Measurements from ENCODE around the gene PMEPA1. TPM values are rescaled to one million over a fixed set of nuclear protein-coding genes. Genes with fewer than 3 reads are reported as not detected.

PMEPA1 gene
- total and polyA plus RNA-seq, 7 donors: 3.6 to 23.3 (median 6.5) TPM

DNA sequence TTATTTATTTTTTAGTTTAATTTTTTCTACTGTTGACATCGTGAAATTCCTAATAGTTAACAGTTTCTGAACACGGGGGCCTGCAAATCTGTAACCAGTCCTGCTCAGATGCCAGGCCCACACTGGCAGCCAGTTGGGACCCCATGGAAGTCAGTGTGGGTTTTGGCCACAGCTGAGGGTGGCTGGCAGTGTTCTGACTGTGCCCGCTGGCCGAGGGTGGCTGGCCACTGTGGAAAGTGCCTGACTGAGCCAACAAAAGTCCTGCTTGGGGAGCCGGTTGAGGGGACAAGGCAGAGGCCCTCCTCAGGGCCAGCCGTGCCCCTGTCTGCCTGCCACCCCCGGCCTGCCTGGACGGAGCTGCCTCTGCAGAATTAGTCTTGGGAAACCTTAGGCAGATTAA lies 4.1 kb upstream of the PMEPA1 start:
- Histone ChIP-seq H3K9me3 (no peaks in the 10 kb centered on the region), H3K4me1 (peaks cover 0 to 59% (median 35%) of the 10 kb centered on the region in 4 donors), H3K4me3 (no peak overlapping the region), H3K27me3 (no peaks in the 10 kb centered on the region), H3K36me3 (no peaks in the 10 kb centered on the region), H3K27ac (peak overlapping the region; percentile 65 to 93 (median 74))
- TF ChIP-seq EP300 (IDR thresholded peaks at IDR 0.05): no peak
- no peak for TF ChIP-seq POLR2AphosphoS5 (IDR thresholded peaks at IDR 0.05)
- TF ChIP-seq, protein P1, sequence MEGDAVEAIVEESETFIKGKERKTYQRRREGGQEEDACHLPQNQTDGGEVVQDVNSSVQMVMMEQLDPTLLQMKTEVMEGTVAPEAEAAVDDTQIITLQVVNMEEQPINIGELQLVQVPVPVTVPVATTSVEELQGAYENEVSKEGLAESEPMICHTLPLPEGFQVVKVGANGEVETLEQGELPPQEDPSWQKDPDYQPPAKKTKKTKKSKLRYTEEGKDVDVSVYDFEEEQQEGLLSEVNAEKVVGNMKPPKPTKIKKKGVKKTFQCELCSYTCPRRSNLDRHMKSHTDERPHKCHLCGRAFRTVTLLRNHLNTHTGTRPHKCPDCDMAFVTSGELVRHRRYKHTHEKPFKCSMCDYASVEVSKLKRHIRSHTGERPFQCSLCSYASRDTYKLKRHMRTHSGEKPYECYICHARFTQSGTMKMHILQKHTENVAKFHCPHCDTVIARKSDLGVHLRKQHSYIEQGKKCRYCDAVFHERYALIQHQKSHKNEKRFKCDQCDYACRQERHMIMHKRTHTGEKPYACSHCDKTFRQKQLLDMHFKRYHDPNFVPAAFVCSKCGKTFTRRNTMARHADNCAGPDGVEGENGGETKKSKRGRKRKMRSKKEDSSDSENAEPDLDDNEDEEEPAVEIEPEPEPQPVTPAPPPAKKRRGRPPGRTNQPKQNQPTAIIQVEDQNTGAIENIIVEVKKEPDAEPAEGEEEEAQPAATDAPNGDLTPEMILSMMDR (IDR thresholded peaks at IDR 0.05): no peak
- TF ChIP-seq POLR2A (IDR thresholded peaks at IDR 0.05): no peak
- DNase-seq: no peak
- 89 to 90% methylated on average over 8 of the region's 8 CpGs for WGBS, 2 donors
- intact Hi-C loops (cut with DNase I): loop anchor here (10.0 kb wide), 1 partner anchor 329 kb away; no protein-coding TSS in a partner anchor

DNA sequence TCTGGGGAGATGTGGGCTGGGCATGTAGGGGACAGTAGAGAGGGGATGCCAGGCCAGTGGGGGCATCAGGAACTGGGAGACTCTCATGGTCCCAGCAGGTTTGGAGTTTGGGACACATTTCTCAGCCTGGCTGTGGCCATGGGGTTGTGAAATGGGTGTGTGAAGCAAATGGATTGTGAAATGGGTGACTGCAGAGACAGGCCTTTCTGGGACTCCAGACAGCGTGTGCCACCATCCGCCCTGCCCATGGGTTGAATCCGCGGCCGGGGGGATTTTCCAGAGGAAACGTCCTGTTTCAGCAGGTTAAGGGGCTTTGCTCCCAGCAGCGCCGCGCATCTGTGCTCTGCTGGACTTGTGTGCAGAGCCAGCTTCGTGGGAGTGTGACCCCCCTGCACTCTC lies 3.7 kb upstream of the PMEPA1 start:
- Histone ChIP-seq H3K36me3 (no peaks in the 10 kb centered on the region), H3K4me3 (no peak overlapping the region), H3K27me3 (no peaks in the 10 kb centered on the region), H3K4me1 (peaks cover 0 to 59% (median 38%) of the 10 kb centered on the region in 4 donors), H3K27ac (peak overlapping the region; percentile 73 to 93 (median 79)), H3K9me3 (no peaks in the 10 kb centered on the region)
- TF ChIP-seq, protein P1 (IDR thresholded peaks at IDR 0.05): no peak
- peak in 1 of 4 donors; percentile 19 for TF ChIP-seq POLR2AphosphoS5 (IDR thresholded peaks at IDR 0.05)
- intact Hi-C loops (cut with DNase I): loop anchor here (10.0 kb wide), 1 partner anchor 329 kb away; no protein-coding TSS in a partner anchor
- whole genome bisulfite sequencing, 2 donors: 84 to 93% methylated on average over 10 of the region's 10 CpGs
- no peak for DNase-seq

- 69 to 79% methylated on average over 5 of the region's 5 CpGs for WGBS, 2 donors
- Histone ChIP-seq H3K4me3 (no peak overlapping the region), H3K27ac (peak overlapping the region; percentile 39 to 93 (median 79)), H3K36me3 (no peaks in the 10 kb centered on the region), H3K9me3 (no peaks in the 10 kb centered on the region), H3K4me1 (peaks cover 0 to 62% (median 43%) of the 10 kb centered on the region in 4 donors), H3K27me3 (no peaks in the 10 kb centered on the region)
- intact Hi-C loops (cut with DNase I): loop anchor here (10.0 kb wide), 1 partner anchor 328 kb away; no protein-coding TSS in a partner anchor
- TF ChIP-seq EP300 (IDR thresholded peaks at IDR 0.05) (no peak), POLR2AphosphoS5 (IDR thresholded peaks at IDR 0.05) (no peak), POLR2A (IDR thresholded peaks at IDR 0.05) (no peak)
- TF ChIP-seq, protein P1 (IDR thresholded peaks at IDR 0.05): no peak
- no peak for DNase-seq
These were observed 3.2 kb upstream of the PMEPA1 start for GRCh38 chr20:57712851-57713504.

DNA sequence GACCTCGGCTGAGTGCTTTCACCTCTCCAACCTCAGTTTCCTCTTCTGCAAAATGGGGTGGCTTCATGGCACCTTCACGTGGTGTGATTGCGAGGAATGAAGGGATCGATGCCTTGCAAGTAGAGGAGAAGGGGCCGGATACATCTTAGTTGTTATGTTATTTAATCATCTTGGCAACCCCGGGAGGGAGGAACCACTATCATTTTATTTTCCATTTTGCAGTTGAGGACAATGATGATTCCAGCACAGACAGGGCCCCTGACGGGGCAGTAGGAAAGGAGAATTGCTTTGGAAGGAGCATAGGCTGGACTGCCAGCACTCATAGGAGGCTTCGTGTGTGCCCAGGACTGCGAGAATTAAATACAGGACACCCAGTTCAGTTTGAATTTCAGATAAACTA lies 2.5 kb upstream of the PMEPA1 start:
- H3K9me3 ChIP-seq: no peaks in the 10 kb centered on the region
- WGBS, 2 donors: 87% methylated on average over 9 of the region's 9 CpGs
- intact Hi-C loops (cut with DNase I): loop anchor here (10.0 kb wide), 1 partner anchor 328 kb away; no protein-coding TSS in a partner anchor
- H3K36me3 ChIP-seq: no peaks in the 10 kb centered on the region
- peaks cover 0 to 63% (median 48%) of the 10 kb centered on the region in 4 donors for H3K4me1 ChIP-seq
- H3K27me3 ChIP-seq: no peaks in the 10 kb centered on the region
- H3K4me3 ChIP-seq: no peak overlapping the region
- no peak for DNase-seq
- H3K27ac ChIP-seq: peak overlapping the region; percentile 39 to 93 (median 79)
- TF ChIP-seq POLR2A (IDR thresholded peaks at IDR 0.05) (no peak), EP300 (IDR thresholded peaks at IDR 0.05) (no peak), POLR2AphosphoS5 (IDR thresholded peaks at IDR 0.05) (no peak)

- H3K27me3 ChIP-seq: no peaks in the 10 kb centered on the region
- peaks cover 0 to 67% (median 49%) of the 10 kb centered on the region in 4 donors for H3K4me1 ChIP-seq
- peak overlapping the region in 1 of 4 donors; percentile 77 for H3K4me3 ChIP-seq
- intact Hi-C loops (cut with DNase I): loop anchor here (10.0 kb wide), 1 partner anchor 327 kb away; no protein-coding TSS in a partner anchor
- no peaks in the 10 kb centered on the region for H3K36me3 ChIP-seq
- 86 to 89% methylated on average over 7 of the region's 7 CpGs for WGBS, 2 donors
- H3K9me3 ChIP-seq: no peaks in the 10 kb centered on the region
- DNase-seq: no peak
- peak overlapping the region; percentile 83 to 96 (median 92) for H3K27ac ChIP-seq
- no peak for TF ChIP-seq EP300 (IDR thresholded peaks at IDR 0.05)
- TF ChIP-seq, protein P1 (IDR thresholded peaks at IDR 0.05): no peak
- TF ChIP-seq POLR2A (IDR thresholded peaks at IDR 0.05): no peak
- no peak for TF ChIP-seq POLR2AphosphoS5 (IDR thresholded peaks at IDR 0.05)
These were observed 2.0 kb upstream of the PMEPA1 start for GRCh38 chr20:57711826-57712225.
